Stomach (tissue), 4 donors: Measurements from ENCODE around the gene NKAIN2.

Source experiments
- CTCF ChIP-seq, 7 experiments: fragments of 450-650 bp in 4 of 7; fragments of 200-600 bp in 3 of 7; sonication (generic) in 3 of 7; IDR thresholded peaks; one replicate each; pipeline ENCODE4 v1.5.1; 2016 to 2019; ENCODE audit warnings: antibody characterized with exemption in 7 of 7, control low read depth in 2 of 7, mild to moderate bottlenecking in 1 of 7
- POLR2A ChIP-seq, 4 donors: fragments of 450-650 bp; IDR thresholded peaks; one replicate each; pipeline ENCODE4 v1.6.1; 2016; ENCODE audit warnings: antibody characterized with exemption in 4 of 4, control low read depth in 2 of 4, mild to moderate bottlenecking in 1 of 4, moderate library complexity in 1 of 4
- POLR2AphosphoS5 ChIP-seq, 3 donors: sonication (generic); formaldehyde crosslinking; IDR thresholded peaks; one replicate each; pipeline ENCODE4 v1.6.1; 2016; ENCODE audit warnings: antibody characterized with exemption in 3 of 3

GRCh38 chr6:124007266-124007665, 203.6 kb downstream of the NKAIN2 start:
- TF ChIP-seq POLR2A (IDR thresholded peaks at IDR 0.05) (no peak), CTCF (IDR thresholded peaks at IDR 0.05) (no peak), POLR2AphosphoS5 (IDR thresholded peaks at IDR 0.05) (no peak)
